ENCODE results near the gene NIPAL4.
"Not testable (repeated sequence)": the region's sequence is repeated elsewhere in the genome, so short reads cannot be mapped to it uniquely, and the experiment has no call there.

Gene NIPAL4

GRCh38 chr5:157463621-157464518 is 3.9 kb downstream of the NIPAL4 start:
- DNase-seq: no peak

- peak; percentile 52 to 65 for DNase-seq
These were observed 4.6 kb downstream of the NIPAL4 start for GRCh38 chr5:157464519-157465171.

- no peak for DNase-seq
These were observed 8.4 kb downstream of the NIPAL4 start for GRCh38 chr5:157468293-157468965.

- DNase-seq: no peak
These were observed 9.1 kb downstream of the NIPAL4 start for GRCh38 chr5:157469073-157469472.

GRCh38 chr5:157469687-157470086 is 9.7 kb downstream of the NIPAL4 start:
- no peak for DNase-seq

- no peak for DNase-seq
These were observed 10.6 kb downstream of the NIPAL4 start for GRCh38 chr5:157470631-157471030.

- DNase-seq: no peak
These were observed 11.7 kb downstream of the NIPAL4 start for GRCh38 chr5:157471709-157472108.

GRCh38 chr5:157473383-157474320 is 13.6 kb downstream of the NIPAL4 start:
- no peak for DNase-seq

GRCh38 chr5:157475432-157475831 is 15.4 kb downstream of the NIPAL4 start:
- DNase-seq: no peak

GRCh38 chr5:157476702-157477408 is 16.8 kb downstream of the NIPAL4 start:
- DNase-seq: no peak

- no peak for DNase-seq
These were observed 17.9 kb downstream of the NIPAL4 start for GRCh38 chr5:157477814-157478494.

- no peak for DNase-seq
These were observed 18.7 kb downstream of the NIPAL4 start for GRCh38 chr5:157478726-157479125.

GRCh38 chr5:157479166-157479565 is 19.2 kb downstream of the NIPAL4 start:
- no peak for DNase-seq

GRCh38 chr5:157479612-157480510 is 19.8 kb downstream of the NIPAL4 start:
- DNase-seq: no peak

GRCh38 chr5:157481265-157481664 is 21.3 kb downstream of the NIPAL4 start:
- DNase-seq: no peak

- no peak for DNase-seq
These were observed 21.7 kb downstream of the NIPAL4 start for GRCh38 chr5:157481666-157482065.

GRCh38 chr5:157482702-157483101 is 22.7 kb downstream of the NIPAL4 start:
- not testable (repeated sequence) for DNase-seq

- DNase-seq: no peak
These were observed 24.8 kb downstream of the NIPAL4 start for GRCh38 chr5:157484768-157485167.

- no peak for DNase-seq
These were observed 25.3 kb downstream of the NIPAL4 start for GRCh38 chr5:157485340-157485739.

- DNase-seq: no peak
These were observed 25.8 kb downstream of the NIPAL4 start for GRCh38 chr5:157485811-157486210.
